Immature natural killer cell (primary cell): Measurements from ENCODE around the gene MAN2A1. TPM values are rescaled to one million over a fixed set of nuclear protein-coding genes. Genes with fewer than 3 reads are reported as not detected.
A peak's percentile ranks its signal among the peaks of the same experiment; 100 is the strongest.
"Not testable (repeated sequence)": the region's sequence is repeated elsewhere in the genome, so short reads cannot be mapped to it uniquely, and the experiment has no call there.

Experiments used
- DNase-seq, 3 donors: peaks; one replicate each; pipeline ENCODE4 v3.0.0; 2022; ENCODE audit warnings: mixed read lengths in 1 of 3
- H3K27ac Mint-ChIP-seq, 6 donors: one replicate each; pipeline ENCODE4 v1.8.0; 2020; ENCODE audit warnings: mixed read lengths in 6 of 6, mild to moderate bottlenecking in 5 of 6, inconsistent platforms in 4 of 6, moderate library complexity in 3 of 6
- H3K27me3 Mint-ChIP-seq, 3 donors: one replicate each; pipeline ENCODE4 v1.8.0; 2020 to 2021; ENCODE audit warnings: low read depth in 3 of 3, mild to moderate bottlenecking in 3 of 3, mixed read lengths in 3 of 3, moderate library complexity in 3 of 3, inconsistent platforms in 1 of 3
- H3K36me3 Mint-ChIP-seq, 3 donors: one replicate each; pipeline ENCODE4 v1.8.0; 2020; ENCODE audit warnings: mixed read lengths in 3 of 3, inconsistent platforms in 2 of 3, mild to moderate bottlenecking in 2 of 3
- H3K4me1 Mint-ChIP-seq, 2 donors: one replicate each; pipeline ENCODE4 v1.8.0; 2020; ENCODE audit warnings: inconsistent platforms in 2 of 2, mild to moderate bottlenecking in 2 of 2, mixed read lengths in 2 of 2, moderate library complexity in 1 of 2
- H3K4me3 Mint-ChIP-seq, 5 donors: one replicate each; pipeline ENCODE4 v1.8.0; 2020; ENCODE audit warnings: mild to moderate bottlenecking in 5 of 5, mixed read lengths in 5 of 5, inconsistent platforms in 3 of 5, moderate library complexity in 3 of 5
- H3K9me3 Mint-ChIP-seq, 6 donors: one replicate each; pipeline ENCODE4 v1.8.0; 2020; ENCODE audit warnings: mild to moderate bottlenecking in 6 of 6, mixed read lengths in 6 of 6, inconsistent platforms in 4 of 6, moderate library complexity in 3 of 6
- polyA plus RNA-seq, 3 donors: library from polyadenylated mRNA; unstranded; fragments of 300-500 nt; fragmentation: Illumina TruSeq; gene quantifications; one replicate each; pipeline ENCODE4 v1.2.3, GENCODE V29; 2021

The MAN2A1 gene
- polyA plus RNA-seq, 3 donors from 2014 or later, result 12.4 to 18.1 (median 14.4) TPM

DNA sequence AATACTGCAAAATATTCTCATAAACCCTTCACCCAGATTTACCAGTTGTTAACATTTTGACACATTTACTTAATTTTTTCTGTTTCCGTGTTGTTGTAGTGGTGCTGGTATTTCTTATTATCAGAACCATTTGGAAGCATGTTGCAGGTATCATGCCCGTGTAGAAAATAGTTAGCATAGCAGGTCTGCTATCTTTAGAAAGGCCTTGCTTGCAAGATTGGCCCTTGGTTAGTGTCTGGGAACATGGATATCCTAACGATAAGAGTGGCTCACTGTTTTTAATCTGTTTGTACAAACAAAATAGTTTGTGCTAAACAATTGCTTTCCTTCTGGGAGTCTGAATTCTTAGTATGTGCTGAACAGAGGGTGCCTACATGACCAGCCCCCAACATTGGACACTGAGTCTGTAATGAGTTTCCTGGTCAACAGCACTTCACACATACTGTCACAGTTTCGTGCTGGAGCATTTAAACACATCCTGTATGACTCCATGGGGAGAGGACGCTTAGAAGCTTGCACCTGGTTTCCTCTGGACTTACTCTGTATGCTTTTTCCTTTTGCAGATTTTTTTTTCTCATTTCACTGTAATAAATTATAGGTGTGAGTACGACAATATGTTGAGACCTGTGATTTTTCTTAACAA lies 66.9 kb downstream of the MAN2A1 start:
- Mint-ChIP-seq H3K9me3 (peaks cover 0 to 3% (median 0%) of the 10 kb centered on the region in 6 donors), H3K27ac (peak overlapping the region in 5 of 6 donors; percentile 6 to 72 (median 26))

DNA sequence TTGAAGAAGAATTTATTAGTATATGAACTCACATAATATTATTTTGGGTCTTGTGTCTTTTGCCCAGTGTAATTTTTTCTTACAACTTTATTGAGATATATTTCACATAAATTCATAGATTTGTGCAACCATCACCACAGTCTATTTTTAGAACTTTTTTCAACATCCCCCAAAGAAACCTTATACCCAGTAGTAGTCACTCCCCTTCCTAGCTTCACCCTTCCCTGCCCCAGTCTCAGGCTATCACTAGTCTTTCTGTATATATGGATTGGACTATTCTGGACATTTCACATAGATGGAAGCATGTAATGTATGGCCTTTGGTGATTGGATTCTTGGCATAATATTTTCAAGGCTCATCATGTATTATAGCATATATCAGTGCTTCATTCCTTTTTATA lies 67.8 kb downstream of the MAN2A1 start:
- Mint-ChIP-seq H3K4me3 (no peak overlapping the region), H3K9me3 (peaks cover 0 to 3% (median 0%) of the 10 kb centered on the region in 6 donors), H3K27me3 (no peaks in the 10 kb centered on the region), H3K27ac (peak overlapping the region in 3 of 6 donors; percentile 6 to 49 (median 6)), H3K36me3 (peaks cover 20 to 23% (median 21%) of the 10 kb centered on the region in 3 donors), H3K4me1 (peaks cover 33 to 46% of the 10 kb centered on the region in 2 donors)
- no peak for DNase-seq

More for the DNA sequence above, 66.9 kb downstream of the MAN2A1 start:
- H3K36me3 Mint-ChIP-seq, result peaks cover 18 to 21% (median 19%) of the 10 kb centered on the region in 3 donors
- H3K4me3 Mint-ChIP-seq, result no peak overlapping the region
- DNase-seq, result no peak
- H3K4me1 Mint-ChIP-seq, result peaks cover 33 to 49% of the 10 kb centered on the region in 2 donors
- no peaks in the 10 kb centered on the region for H3K27me3 Mint-ChIP-seq

DNA sequence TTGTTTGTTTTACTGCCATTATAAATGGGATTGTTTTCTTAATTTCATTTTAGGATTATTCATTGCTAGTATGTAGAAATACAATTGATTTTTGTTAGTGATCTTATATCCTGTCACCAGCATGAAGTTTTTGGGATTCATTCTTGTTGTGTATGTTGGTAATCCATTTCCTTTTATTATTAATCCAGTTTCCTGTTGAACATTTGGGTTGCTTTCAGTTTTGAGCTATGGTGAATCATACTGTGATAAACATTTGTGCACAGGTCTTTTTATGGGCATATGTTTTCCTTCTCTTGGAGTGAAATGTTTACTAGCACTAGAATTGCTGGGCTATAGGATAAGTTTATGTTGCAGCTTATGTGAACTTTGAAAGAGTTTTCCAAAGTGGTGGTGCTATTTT lies 69.6 kb downstream of the MAN2A1 start:
- Mint-ChIP-seq H3K27me3 (no peaks in the 10 kb centered on the region), H3K4me3 (peak overlapping the region in 1 of 5 donors; percentile 19), H3K9me3 (peaks cover 0 to 3% (median 0%) of the 10 kb centered on the region in 6 donors), H3K4me1 (peaks cover 33 to 49% of the 10 kb centered on the region in 2 donors), H3K36me3 (peaks cover 25 to 29% (median 27%) of the 10 kb centered on the region in 3 donors), H3K27ac (peak overlapping the region in 2 of 6 donors; percentile 40 to 60)
- no peak for DNase-seq

DNA sequence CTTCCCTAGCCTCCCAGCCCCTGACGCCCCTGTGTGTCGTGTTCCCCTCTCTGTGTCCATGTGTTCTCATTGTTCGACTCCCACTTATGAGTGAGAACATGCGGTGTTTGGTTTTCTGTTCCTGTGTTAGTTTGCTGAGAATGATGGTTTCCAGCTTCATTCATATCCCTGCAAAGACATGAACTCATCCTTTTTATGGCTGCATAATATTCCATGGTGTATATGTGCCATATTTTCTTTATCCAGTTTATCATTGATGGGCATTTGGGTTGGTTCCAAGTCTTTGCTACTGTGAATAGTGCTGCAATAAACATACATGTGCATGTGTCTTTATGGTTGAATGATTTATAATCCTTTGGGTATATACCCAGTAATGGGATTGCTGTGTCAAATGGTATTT lies 70.4 kb downstream of the MAN2A1 start:
- not testable (repeated sequence) for DNase-seq, H3K4me3 Mint-ChIP-seq, H3K9me3 Mint-ChIP-seq, H3K27me3 Mint-ChIP-seq
- Mint-ChIP-seq H3K27ac (peak overlapping the region in 2 of 6 donors; percentile 34 to 36), H3K36me3 (peaks cover 27 to 31% (median 28%) of the 10 kb centered on the region in 3 donors), H3K4me1 (peaks cover 33 to 52% of the 10 kb centered on the region in 2 donors)

DNA sequence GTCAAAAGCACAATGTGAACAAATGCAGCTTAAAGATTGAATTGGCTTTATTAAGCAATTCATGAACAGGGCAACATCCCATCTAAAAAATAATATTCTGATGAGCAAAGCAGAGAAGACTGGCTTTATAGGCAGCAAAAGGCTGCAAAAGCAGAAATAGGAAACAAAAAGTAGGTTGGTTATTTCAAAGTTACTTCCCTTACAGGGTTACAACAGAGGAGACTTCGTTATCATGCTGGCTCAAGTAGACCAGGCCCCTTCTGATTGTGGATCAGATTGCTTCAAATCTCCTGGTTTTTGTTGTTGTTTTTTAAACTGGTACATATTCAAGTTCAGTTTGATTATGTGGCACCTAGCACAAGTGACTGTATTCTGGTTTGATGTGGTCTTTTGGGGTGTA lies 73.1 kb downstream of the MAN2A1 start:
- Mint-ChIP-seq H3K36me3 (peaks cover 18 to 31% (median 27%) of the 10 kb centered on the region in 3 donors), H3K27me3 (no peaks in the 10 kb centered on the region), H3K9me3 (peaks cover 0 to 3% (median 0%) of the 10 kb centered on the region in 6 donors), H3K27ac (no peak overlapping the region), H3K4me1 (peaks cover 22 to 53% of the 10 kb centered on the region in 2 donors), H3K4me3 (no peak overlapping the region)
- no peak for DNase-seq

DNA sequence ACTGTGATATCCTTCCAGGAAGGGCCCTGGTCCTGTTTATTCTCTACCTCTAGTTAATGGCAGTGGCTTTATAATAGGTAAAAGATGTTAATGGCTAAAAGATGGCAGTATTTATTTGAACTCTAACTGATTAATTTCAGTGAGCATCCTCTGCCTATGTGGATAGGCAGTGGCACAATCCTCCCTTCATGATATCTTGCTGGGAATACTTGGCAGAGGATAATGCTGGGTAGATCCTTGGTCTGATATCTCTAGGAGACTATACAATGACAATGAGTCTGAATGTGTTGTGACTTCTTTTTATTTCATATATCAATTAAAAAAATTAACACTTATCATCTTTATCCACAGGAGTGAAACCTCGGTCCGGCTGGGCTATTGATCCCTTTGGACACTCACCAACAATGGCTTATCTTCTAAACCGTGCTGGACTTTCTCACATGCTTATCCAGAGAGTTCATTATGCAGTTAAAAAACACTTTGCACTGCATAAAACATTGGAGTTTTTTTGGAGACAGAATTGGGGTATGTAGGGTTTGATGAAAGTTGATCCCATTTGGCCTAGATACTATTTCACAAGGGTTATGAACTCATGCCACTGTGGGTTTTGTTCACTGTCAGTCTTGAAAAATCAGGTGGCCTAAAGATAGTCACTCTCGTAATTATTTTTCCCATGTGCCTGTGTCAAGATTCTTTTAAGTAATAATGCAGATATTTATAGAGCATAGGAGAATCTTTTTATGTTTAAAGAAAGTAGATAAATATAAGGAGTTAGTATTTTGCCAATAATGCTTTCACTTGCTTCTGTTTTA lies 77.7 kb downstream of the MAN2A1 start:
- Mint-ChIP-seq H3K27ac (peak overlapping the region in 1 of 6 donors; percentile 8), H3K9me3 (no peaks in the 10 kb centered on the region), H3K4me3 (no peak overlapping the region), H3K36me3 (peaks cover 33 to 38% (median 38%) of the 10 kb centered on the region in 3 donors), H3K4me1 (peaks cover 4 to 22% of the 10 kb centered on the region in 2 donors), H3K27me3 (no peaks in the 10 kb centered on the region)
- no peak for DNase-seq

DNA sequence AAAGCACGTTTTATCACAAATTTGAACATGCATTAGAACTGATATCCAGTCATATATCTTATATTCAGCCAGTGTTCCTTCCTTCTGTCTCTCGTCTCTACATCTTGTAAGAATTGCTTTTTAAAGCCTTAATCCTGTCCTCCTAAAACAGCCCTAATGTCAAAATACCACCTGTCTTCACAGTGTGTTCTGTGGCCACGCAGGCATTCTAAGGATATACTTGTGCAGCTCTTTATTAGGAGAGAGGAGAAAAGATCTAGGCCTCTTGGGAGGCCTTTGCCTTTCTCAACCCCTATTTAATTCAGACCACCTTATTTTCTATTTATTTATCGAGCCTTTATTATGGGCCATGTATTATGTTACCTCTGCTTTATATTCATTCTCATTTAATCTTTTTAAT lies 78.3 kb downstream of the MAN2A1 start:
- Mint-ChIP-seq H3K9me3 (no peaks in the 10 kb centered on the region), H3K27me3 (no peaks in the 10 kb centered on the region), H3K4me1 (peaks cover 0 to 18% of the 10 kb centered on the region in 2 donors), H3K4me3 (no peak overlapping the region), H3K27ac (no peak overlapping the region), H3K36me3 (peaks cover 33 to 37% (median 33%) of the 10 kb centered on the region in 3 donors)
- DNase-seq, result no peak

DNA sequence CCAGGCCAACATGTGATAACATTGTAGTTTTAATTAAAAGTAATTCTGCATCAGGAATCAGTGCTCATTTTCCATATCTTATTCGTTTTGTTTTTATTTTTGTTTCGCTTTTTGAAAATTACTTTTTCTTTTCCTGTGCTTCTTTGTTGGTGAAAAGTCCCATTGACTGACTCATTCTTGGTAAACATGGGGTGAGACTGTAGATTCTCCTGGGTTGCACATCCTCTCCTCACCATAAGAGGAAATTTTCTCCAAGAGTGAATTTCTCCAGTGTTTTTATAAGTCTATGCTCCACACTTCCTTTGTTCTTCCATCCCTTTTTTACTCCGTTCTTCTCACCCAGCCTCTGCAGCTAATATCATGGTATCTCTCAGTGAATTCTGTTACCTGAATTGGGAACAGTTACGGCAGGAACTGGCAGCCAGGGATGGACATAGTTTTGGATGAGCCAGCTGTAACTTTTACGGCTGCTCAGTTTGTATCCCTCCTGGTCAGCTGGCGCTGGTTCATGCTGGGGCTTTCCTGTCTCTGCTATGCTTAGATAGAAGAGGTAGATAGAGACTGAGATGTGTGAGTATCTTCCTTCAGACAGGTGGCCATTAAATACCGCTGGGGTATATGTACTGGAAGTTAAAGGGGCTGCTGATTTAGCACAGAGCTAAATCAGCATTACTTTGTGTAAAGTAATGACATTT lies 80.0 kb downstream of the MAN2A1 start:
- no peak overlapping the region for H3K4me3 Mint-ChIP-seq
- H3K36me3 Mint-ChIP-seq, result peaks cover 33 to 38% (median 37%) of the 10 kb centered on the region in 3 donors
- no peak overlapping the region for H3K27ac Mint-ChIP-seq
- H3K9me3 Mint-ChIP-seq, result no peaks in the 10 kb centered on the region
- peaks cover 2 to 27% of the 10 kb centered on the region in 2 donors for H3K4me1 Mint-ChIP-seq
- DNase-seq, result no peak
- H3K27me3 Mint-ChIP-seq, result no peaks in the 10 kb centered on the region

DNA sequence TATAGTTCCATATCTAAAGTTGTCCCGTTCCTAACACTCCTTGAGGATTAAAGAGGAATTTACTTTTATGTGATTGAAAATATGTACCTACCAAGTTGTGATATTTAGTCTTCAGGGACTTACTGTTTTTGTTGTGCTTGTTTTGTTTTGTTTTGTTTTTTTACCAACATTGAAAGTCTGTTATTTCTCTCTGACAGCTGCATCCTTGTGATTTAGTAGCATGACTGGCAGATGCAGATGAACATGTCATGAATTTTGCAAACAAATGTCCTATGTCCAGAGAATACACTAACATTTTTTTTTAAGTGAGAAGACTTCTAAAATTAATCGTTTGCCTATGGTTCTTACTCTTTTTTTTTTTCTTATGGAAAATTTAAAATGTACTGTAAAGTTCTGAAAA lies 85.4 kb downstream of the MAN2A1 start:
- peak overlapping the region in 1 of 6 donors; percentile 52 for H3K27ac Mint-ChIP-seq
- H3K4me3 Mint-ChIP-seq, result no peak overlapping the region
- H3K4me1 Mint-ChIP-seq, result peaks cover 2 to 32% of the 10 kb centered on the region in 2 donors
- no peak for DNase-seq
- peaks cover 17 to 38% (median 24%) of the 10 kb centered on the region in 3 donors for H3K36me3 Mint-ChIP-seq
- no peaks in the 10 kb centered on the region for H3K27me3 Mint-ChIP-seq
- H3K9me3 Mint-ChIP-seq, result no peaks in the 10 kb centered on the region

DNA sequence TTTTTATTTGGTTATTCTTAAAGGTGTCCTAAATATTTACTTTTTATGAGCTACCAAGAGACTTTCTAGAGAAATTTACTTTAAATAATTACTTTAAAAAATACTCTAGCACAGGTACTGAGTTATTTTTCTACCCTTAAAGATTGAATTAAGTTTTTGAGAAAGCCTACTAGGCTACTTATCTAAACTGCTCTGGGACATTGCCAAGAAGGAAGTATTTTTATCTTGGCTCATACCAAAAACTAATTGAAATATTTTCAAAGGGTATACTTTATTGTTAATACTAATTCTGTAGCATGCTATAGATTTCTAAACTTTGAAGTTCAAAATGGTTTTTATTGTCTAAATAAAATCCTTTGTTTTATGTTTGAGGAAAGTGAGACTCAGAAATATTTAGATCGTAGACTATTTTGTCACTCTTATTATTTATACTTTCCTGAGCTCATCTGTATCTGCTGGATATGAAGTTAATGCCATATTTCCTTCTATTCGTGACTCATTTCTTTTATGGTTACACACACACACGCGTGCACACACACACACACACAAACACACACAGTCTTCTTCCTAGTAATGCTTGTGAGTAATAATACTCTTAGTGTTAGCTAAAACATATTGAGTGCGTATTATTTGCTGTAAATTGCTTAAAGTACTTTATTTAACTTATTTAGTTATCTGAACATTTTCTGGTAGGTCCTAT lies 89.5 kb downstream of the MAN2A1 start:
- no peak overlapping the region for H3K4me3 Mint-ChIP-seq
- no peak for DNase-seq
- peaks cover 0 to 26% of the 10 kb centered on the region in 2 donors for H3K4me1 Mint-ChIP-seq
- H3K27ac Mint-ChIP-seq, result no peak overlapping the region
- no peaks in the 10 kb centered on the region for H3K9me3 Mint-ChIP-seq
- H3K36me3 Mint-ChIP-seq, result peaks cover 12 to 33% (median 12%) of the 10 kb centered on the region in 3 donors
- H3K27me3 Mint-ChIP-seq, result no peaks in the 10 kb centered on the region

DNA sequence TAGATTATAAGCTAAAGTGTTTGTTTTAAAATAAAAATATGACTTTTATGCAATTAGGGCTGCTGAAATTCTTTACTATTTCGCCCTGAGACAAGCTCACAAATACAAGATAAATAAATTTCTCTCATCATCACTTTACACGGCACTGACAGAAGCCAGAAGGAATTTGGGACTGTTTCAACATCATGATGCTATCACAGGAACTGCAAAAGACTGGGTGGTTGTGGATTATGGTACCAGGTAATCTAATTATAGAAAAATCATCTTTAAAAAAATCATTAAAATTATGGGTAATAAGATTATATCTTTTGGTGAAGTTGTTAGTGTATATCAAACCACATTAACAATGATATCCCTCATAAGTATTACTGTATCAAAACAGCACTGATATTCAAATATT lies 95.0 kb downstream of the MAN2A1 start:
- no peak for DNase-seq
- Mint-ChIP-seq H3K27ac (no peak overlapping the region), H3K9me3 (no peaks in the 10 kb centered on the region), H3K27me3 (no peaks in the 10 kb centered on the region), H3K4me3 (no peak overlapping the region), H3K36me3 (peaks cover 17 to 38% (median 24%) of the 10 kb centered on the region in 3 donors), H3K4me1 (peaks cover 0 to 3% of the 10 kb centered on the region in 2 donors)

DNA sequence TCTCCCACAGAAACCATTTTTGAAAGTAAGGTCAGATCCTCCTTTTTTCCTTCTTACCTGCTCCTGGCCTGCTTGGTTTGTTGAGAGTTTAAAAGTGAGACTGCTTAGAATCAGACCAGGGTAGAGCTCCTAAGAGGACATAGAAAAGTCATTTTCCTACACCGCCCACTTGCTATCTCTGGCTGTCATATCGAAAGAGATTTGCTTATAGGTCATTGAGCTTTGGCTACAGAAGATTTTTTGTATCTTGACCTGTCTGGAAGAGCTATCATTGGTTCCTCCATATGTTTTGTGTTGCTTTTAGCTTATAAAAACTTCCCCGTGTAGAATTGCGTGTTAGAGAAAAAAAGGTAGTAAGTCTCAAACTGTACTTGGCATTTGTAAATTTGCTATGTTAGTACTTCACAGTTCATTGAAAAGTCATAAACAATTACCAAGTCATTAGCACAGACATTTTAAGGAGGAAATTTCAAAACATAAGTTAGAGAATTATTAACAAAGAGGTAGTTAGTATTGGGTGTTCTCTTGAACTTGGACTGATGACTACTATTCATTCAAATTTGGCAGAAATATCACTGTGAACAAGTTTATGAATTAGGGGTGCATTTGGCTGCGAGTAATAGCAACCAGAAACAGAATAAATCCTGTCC lies 96.6 kb downstream of the MAN2A1 start:
- H3K27me3 Mint-ChIP-seq, result no peaks in the 10 kb centered on the region
- no peak overlapping the region for H3K4me3 Mint-ChIP-seq
- peaks cover 13 to 31% (median 29%) of the 10 kb centered on the region in 3 donors for H3K36me3 Mint-ChIP-seq
- no peak overlapping the region for H3K27ac Mint-ChIP-seq
- DNase-seq, result no peak
- no peaks in the 10 kb centered on the region for H3K9me3 Mint-ChIP-seq
- peaks cover 0 to 3% of the 10 kb centered on the region in 2 donors for H3K4me1 Mint-ChIP-seq

DNA sequence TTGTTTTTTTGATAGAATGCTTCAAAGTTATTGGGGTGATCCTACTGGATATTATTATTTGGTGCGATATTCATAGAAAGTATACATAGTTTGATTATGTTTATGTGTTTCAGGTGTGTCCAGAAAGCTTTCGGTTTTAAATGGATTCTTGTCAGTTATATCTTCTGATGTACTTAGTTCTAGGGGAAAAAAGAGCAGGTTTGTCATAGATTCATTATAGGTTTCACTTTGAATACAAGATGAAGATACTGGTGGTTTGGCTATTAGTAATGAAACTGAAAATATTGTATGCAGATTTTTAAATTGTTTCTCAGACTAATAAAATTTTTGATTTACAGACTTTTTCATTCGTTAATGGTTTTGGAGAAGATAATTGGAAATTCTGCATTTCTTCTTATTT lies 98.9 kb downstream of the MAN2A1 start:
- Mint-ChIP-seq H3K36me3 (peaks cover 18 to 41% (median 39%) of the 10 kb centered on the region in 3 donors), H3K4me3 (no peak overlapping the region), H3K9me3 (no peaks in the 10 kb centered on the region), H3K27ac (peak overlapping the region in 2 of 6 donors; percentile 4 to 63), H3K27me3 (no peaks in the 10 kb centered on the region), H3K4me1 (peaks cover 0 to 3% of the 10 kb centered on the region in 2 donors)
- no peak for DNase-seq
